Head of caudate nucleus (tissue), 42 donors: ENCODE results near the gene SH3BP5.
"Not testable (repeated sequence)": the region's sequence is repeated elsewhere in the genome, so short reads cannot be mapped to it uniquely, and the experiment has no call there.

Experiments used
- DNase-seq, 42 donors: peaks; one replicate each; pipeline versions ENCODE4 v3.0.0 to v3.0.0-alpha.2; 2020 to 2021; ENCODE audit warnings: mixed read lengths in 7 of 42
- intact Hi-C: fragments of 100-400 bp; cut with DNase I; formaldehyde crosslinking; loops from one replicate; pipeline ENCODE4 v1.15.0; 2022

SH3BP5 gene

GRCh38 chr3:15332405-15333098 is at the start of gene SH3BP5:
TSS of gene SH3BP5 (minus strand) at chr3:15332586. CDS start at chr3:15332408, 178 bp downstream.
- DNase-seq, result peak in 41 of 42 donors; percentile 35 to 90 (median 80)
- intact Hi-C loops, result loop anchor here (5.0 kb wide), 1 partner anchor 45 kb away; no protein-coding TSS in a partner anchor

GRCh38 chr3:15380980-15381890 is 48.8 kb upstream of the SH3BP5 start:
- peak in 1 of 42 donors; percentile 16 for DNase-seq
- intact Hi-C loops, result no loop called here

GRCh38 chr3:15377961-15378791 is 45.8 kb upstream of the SH3BP5 start:
- peak; percentile 89 to 99 (median 97) for DNase-seq
- intact Hi-C loops, result loop anchor here (2.0 to 5.0 kb wide), 3 partner anchors 46 to 176 kb away; partner anchors contain the start of gene SH3BP5

- peak in 1 of 42 donors; percentile 36 for DNase-seq
- intact Hi-C loops, result loop anchor here (5.0 kb wide), 2 partner anchors 43 to 173 kb away; partner anchors contain the start of gene SH3BP5
Measured at GRCh38 chr3:15375461-15376000, 43.1 kb upstream of the SH3BP5 start.

GRCh38 chr3:15372918-15373317 is 40.5 kb upstream of the SH3BP5 start:
- no peak for DNase-seq
- intact Hi-C loops, result no loop called here

- DNase-seq, result no peak
Measured at GRCh38 chr3:15368561-15369135, 36.3 kb upstream of the SH3BP5 start.

GRCh38 chr3:15367059-15367458 is 34.7 kb upstream of the SH3BP5 start:
- intact Hi-C loops, result no loop called here
- DNase-seq, result no peak

More at GRCh38 chr3:15368561-15369135, 36.3 kb upstream of the SH3BP5 start:
- intact Hi-C loops, result no loop called here

GRCh38 chr3:15364078-15364477 is 31.7 kb upstream of the SH3BP5 start:
- intact Hi-C loops, DNase-seq: not testable (repeated sequence)

GRCh38 chr3:15361494-15362214 is 29.3 kb upstream of the SH3BP5 start:
- intact Hi-C loops, result no loop called here

GRCh38 chr3:15360788-15361493 is 28.6 kb upstream of the SH3BP5 start:
- intact Hi-C loops, result no loop called here

More at GRCh38 chr3:15361494-15362214, 29.3 kb upstream of the SH3BP5 start:
- DNase-seq, result no peak

GRCh38 chr3:15359677-15360397 is 27.5 kb upstream of the SH3BP5 start:
- intact Hi-C loops, result no loop called here
- no peak for DNase-seq

More at GRCh38 chr3:15360788-15361493, 28.6 kb upstream of the SH3BP5 start:
- DNase-seq, result no peak

- intact Hi-C loops, DNase-seq: not testable (repeated sequence)
Measured at GRCh38 chr3:15356651-15357061, 24.3 kb upstream of the SH3BP5 start.

GRCh38 chr3:15356176-15356575 is 23.8 kb upstream of the SH3BP5 start:
- intact Hi-C loops, result no loop called here

GRCh38 chr3:15355086-15355485 is 22.7 kb upstream of the SH3BP5 start:
- no peak for DNase-seq
- intact Hi-C loops, result no loop called here

More at GRCh38 chr3:15356176-15356575, 23.8 kb upstream of the SH3BP5 start:
- DNase-seq, result peak in 8 of 42 donors; percentile 9 to 62 (median 42)

- DNase-seq, result no peak
- intact Hi-C loops, result no loop called here
Measured at GRCh38 chr3:15354485-15354884, 22.1 kb upstream of the SH3BP5 start.

- no peak for DNase-seq
- intact Hi-C loops, result no loop called here
Measured at GRCh38 chr3:15350141-15350540, 17.8 kb upstream of the SH3BP5 start.
